Caki2 (cell line): Measurements from ENCODE around the gene SLF2. TPM values are rescaled to one million over a fixed set of nuclear protein-coding genes. Genes with fewer than 3 reads are reported as not detected.
A peak's percentile ranks its signal among the peaks of the same experiment; 100 is the strongest.

Experiments
- DNase-seq: peaks from one replicate; pipeline ENCODE4 v3.0.0-alpha.2; 2015; ENCODE audit warnings: low read depth
- in situ Hi-C: cut with HindIII; loops from 2 replicates; pipeline ENCODE4 v1.10.0; 2016; ENCODE audit warnings: low sequenced_read_pairs, low pct_unique_long_range_greater_than_20kb, mixed read lengths
- total RNA-seq: library from RNA; depleted of rRNA; stranded (reverse); fragments of >200 nt; shearing (Covaris generic); gene quantifications from 2 replicates; pipeline ENCODE4 v1.2.3, GENCODE V29; 2014; ENCODE audit warnings: low replicate concordance

The SLF2 gene
- total RNA-seq, 1 experiment from 2014 or later = 8.9 TPM

DNA sequence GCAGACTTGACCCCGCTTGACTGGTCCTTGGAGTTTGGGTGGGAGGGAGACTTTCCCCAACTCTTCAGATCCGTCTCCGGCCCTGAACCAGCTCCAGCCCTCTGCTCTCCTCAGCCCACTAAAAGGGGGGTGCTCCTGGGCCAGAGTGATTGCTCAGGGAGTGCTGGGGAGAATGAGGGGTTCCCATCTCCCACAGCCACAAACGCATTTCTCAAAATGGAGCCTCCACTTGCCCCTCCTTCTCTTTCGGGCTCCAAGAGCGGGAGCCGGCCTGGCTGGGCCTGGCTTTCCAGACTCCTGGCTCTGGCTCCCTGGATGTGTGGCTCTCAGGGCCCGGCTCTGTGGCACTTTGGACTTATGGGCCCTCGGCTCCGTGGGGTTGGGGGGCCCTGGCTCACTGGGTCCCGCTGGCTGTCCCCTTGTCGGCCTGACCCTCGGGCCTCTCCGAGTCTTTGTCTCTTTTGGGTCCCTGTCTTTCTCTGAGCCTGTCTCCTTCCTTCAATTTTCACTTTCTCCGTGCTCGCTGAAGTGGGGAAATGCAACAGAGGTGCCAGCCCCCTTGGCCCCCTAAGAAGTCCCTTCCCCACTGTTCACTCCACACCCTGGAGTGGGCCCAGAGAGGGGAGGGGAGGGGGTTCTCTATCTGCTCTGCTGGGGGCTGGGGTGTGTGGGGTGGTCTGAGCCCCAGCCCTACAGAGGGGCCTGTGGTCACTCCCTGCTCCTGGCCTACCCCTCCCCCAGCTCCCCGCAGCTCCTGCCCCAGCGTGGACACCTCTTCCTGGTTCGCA is 87.6 kb downstream of the SLF2 start:
- DNase-seq = peak; percentile 33
- in situ Hi-C loops = no loop called here

DNA sequence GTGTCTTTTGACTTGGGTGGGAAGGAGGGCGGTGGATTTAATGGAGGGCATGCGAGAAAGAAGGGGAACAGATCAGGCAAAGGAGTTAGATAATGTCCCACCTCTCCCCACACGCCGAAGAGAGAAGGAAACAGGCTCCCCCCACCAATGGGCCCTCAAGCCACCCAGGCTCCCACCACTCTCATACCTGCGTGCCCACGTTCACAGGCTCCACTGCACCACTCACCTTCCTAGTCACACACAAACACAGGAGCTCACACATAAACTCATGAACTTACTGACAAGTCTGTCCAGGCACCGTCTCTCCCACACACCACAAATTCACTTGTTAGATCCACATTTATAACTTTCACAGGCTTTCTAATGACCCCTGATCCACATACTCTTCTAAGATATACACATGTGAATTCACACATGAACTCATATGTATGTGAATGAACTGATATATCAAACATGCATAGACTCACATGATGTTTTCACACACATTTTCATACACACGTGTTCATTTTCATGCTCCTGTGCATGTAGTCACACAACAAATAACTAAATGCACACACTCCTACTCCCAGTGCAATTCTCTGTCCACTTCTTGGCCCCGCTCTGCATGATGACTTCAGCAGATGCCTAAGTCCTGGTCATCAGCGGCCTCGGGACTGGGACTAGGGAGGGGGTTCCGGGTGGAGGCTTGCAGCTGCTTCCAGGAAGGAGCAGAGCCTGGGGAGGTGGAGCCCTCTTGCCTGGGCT is 88.3 kb downstream of the SLF2 start:
- DNase-seq = peak; percentile 43

DNA sequence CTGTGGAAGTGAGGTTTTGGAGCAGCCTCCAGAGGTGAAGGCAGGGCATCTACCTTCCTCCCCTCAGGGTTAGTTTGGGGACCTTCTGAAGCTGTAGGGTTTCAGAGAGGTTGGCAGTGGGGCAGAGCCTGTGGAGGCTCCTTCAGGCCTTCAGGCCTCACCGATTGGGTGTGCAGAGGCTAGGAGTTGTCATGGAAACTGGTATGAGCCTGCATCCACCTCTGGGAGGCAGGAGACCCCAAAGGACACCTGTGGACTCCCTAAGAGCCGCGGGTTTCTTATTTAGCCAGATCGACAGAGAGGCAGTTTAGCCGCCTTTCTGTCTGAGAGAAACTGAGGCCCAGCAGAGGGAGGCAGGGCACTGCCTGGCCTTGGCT is 88.9 kb downstream of the SLF2 start:
- DNase-seq = no peak
- in situ Hi-C loops = no loop called here

More for the DNA sequence above, 88.3 kb downstream of the SLF2 start:
- in situ Hi-C loops = no loop called here

DNA sequence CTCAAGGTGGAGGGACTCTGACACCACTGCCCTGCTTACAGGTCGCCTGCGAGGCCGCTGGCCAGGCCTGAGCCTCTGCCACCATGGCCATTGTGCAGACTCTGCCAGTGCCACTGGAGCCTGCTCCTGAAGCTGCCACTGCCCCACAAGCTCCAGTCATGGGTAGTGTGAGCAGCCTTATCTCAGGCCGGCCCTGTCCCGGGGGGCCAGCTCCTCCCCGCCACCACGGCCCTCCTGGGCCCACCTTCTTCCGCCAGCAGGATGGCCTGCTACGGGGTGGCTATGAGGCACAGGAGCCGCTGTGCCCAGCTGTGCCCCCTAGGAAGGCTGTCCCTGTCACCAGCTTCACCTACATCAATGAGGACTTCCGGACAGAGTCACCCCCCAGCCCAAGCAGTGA is 89.7 kb downstream of the SLF2 start:
- in situ Hi-C loops = no loop called here
- DNase-seq = no peak

DNA sequence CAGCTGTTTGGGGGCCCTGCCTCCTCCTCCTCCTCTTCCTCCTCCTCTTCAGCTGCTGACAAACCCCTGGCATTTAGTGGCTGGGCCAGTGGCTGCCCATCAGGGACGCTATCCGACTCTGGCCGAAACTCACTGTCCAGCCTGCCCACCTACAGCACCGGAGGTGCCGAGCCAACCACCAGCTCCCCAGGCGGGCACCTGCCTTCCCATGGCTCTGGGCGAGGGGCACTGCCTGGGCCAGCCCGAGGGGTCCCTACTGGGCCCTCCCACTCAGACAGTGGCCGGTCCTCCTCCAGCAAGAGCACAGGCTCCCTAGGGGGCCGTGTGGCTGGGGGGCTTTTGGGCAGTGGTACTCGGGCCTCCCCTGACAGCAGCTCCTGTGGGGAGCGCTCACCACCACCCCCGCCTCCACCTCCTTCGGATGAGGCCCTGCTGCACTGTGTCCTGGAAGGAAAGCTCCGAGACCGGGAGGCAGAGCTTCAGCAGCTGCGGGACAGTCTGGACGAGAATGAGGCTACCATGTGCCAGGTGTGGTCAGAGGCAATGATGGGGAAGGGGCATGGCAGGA is 91.0 kb downstream of the SLF2 start:
- DNase-seq = no peak
- in situ Hi-C loops = no loop called here

DNA sequence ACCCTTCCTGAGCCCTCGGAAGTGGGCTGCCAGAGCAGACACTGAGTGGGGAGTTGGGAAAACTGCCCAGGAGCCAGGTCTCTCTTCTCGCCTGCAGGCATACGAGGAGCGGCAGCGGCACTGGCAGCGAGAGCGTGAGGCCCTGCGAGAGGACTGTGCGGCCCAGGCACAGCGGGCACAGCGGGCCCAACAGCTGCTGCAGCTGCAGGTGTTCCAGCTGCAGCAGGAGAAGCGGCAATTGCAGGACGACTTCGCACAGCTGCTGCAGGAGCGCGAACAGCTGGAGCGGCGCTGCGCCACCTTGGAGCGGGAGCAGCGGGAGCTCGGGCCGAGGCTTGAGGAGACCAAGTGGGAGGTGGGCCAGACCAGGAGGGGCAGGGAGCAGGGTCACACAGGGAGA is 92.6 kb downstream of the SLF2 start:
- no peak for DNase-seq
- in situ Hi-C loops = no loop called here

DNA sequence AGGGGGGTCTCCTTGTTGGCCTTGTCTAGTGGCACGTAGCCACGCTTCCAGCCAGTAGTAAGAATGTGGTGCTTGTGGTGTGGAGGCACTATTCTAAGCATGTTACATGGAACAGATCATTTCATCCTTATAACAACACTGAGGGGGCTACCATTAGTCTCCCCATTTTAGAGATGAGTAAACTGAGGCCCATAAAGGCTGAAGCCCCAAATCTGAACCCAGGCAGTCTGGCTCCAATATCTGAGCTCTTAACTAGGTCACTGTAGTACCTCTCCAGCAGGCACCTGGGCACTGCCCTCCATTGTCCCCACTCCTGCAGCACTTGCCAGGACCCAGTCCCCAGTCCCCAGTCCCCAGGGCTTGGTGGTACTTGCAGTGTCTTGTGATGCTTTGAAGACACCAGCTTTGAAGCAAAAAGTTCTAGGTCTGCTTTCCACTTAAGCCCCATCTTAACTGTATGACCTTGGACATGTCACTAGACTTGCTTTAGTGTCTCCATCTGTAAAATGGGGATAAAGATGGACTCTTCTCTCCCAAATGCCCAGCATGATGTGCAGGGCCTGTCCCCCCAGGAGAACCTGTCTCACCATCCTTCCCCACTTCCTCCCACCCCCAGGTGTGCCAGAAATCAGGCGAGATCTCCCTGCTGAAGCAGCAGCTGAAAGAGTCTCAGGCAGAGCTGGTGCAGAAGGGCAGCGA is 93.3 kb downstream of the SLF2 start:
- DNase-seq = no peak
- in situ Hi-C loops = no loop called here

DNA sequence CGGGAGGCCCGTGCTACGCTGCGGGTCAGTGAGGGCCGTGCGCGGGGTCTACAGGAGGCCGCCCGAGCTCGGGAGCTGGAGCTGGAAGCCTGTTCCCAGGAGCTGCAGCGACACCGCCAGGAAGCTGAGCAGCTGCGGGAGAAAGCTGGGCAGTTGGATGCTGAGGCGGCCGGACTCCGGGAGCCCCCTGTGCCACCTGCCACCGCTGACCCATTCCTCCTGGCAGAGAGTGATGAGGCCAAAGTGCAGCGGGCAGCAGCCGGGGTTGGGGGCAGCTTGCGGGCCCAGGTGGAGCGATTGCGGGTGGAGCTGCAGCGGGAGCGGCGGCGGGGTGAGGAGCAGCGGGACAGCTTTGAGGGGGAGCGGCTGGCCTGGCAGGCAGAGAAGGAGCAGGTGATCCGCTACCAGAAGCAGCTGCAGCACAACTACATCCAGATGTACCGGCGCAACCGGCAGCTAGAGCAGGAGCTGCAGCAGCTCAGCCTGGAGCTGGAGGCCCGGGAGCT is 93.9 kb downstream of the SLF2 start:
- in situ Hi-C loops = no loop called here
- no peak for DNase-seq

DNA sequence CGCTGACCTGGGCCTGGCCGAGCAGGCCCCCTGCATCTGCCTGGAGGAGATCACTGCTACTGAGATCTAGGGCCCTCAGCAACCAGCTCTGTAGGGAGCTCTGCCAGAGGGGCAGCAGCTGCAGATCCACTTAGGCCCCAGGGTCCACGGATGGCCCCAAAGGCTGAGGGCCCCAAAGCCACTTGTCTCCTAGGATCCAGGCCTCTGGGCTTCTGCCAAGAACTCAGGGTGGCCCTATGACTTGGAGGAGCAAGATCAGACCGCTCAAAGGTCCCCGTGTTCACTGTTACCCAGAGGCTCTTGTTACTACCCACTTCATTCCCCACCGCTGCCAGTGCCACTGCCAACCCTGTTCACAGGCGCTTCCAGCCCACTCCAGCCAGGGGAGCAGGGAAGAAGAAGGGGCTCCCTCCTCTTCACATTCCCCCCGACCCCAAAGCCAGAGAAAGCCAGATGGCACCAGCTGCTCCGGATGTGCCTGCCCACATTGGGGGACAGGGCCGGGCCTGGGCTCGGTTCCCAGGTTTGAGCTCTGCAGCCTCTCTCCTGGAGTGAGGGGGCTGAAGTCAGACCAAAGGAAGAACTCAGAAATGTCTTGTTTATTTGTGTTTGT is 94.4 kb downstream of the SLF2 start:
- in situ Hi-C loops = no loop called here
- DNase-seq = no peak

DNA sequence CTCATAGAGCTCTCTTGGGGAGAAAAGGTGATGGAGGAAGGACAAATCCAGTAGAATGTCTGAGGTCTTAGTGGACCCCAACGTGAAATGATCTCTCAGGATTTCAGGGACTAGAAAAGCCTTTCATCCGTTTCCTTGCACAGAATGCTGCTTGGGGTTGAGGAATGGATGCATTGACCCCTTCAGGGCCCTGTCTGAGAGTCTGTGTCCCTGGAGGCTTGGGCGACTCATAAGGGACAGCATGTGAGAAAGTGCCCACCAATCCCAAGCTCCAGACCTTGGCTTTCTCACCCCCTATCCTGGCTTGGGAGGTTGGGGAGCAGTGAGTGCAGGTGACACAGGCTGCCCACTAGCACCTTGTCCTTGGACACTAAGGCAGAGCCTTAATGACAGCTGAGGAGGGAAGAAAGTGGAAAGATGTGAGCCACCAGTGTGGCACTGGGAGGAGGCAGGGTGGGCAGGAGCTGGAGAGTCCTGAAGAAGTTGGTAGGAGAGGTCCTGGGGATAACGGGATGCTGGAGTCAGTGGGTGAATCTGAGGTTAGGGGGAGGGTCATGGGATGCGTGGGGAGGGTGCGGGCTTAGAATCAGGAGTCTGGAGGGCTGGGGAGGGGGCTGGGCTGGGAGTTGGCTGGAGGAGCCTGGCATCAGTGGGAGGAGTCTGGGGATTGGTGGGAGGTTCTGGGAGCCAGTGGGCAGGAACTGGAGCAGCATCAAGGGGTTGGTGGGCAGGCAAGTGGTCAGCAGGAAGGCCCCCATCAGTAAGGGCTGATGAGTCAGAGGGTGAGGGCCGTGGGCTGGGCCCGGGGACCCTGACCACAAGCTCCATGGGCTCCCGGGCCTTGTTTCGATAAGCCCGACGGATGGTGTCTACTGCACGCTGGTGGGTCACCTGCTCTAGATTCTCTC is 95.4 kb downstream of the SLF2 start:
- no peak for DNase-seq

DNA sequence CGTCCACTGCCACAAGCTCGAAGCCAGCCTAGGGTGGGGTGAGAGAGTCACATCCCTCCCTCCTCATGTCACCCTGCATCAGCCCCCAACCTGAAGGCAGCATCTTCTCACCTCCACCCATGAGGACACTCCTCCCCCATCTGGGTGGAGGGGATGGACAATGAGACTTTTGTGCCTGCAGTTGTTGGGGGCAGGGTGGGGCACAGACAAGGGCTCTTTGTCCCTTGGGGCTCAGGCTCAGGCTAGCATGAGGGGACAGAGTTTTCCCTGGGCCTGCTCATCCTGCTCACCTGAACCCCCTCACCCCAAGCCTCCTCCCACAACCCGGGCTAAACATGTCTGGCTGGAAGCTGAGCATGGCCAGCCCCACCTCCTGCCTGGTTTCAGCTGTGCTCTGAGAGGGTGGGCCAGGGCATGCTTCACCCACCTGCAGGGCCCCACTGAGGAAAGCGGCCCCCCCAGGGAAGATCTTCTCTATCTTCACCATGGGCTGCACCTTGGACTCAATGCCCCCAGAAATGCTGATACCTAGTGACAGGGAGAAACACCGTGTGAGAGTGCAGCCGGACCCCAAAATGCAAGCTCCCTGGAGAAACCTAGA is 96.2 kb downstream of the SLF2 start:
- in situ Hi-C loops = no loop called here

More for the DNA sequence above, 95.4 kb downstream of the SLF2 start:
- in situ Hi-C loops = no loop called here

DNA sequence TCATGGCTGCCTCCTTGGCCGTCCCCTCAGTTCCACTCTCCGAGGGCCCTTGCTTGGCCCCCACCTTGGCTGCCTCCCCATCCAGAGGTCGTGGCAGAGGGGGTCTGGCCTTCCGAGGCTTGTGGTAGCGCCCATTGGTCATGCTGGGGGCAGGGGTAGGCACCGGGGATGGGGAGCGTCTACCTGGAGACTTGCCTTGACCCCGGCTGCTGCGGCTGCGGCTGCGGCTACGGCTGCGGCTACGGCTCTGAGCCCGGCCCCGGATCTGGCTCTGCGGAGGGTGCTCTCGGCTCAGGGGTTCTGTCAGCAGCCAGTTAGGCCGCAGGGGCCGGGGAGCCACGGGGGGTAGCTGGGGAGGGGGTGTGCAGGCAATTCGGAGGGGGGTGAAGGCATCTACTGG is 97.6 kb downstream of the SLF2 start:
- in situ Hi-C loops = no loop called here
- DNase-seq = no peak

More for the DNA sequence above, 96.2 kb downstream of the SLF2 start:
- no peak for DNase-seq

DNA sequence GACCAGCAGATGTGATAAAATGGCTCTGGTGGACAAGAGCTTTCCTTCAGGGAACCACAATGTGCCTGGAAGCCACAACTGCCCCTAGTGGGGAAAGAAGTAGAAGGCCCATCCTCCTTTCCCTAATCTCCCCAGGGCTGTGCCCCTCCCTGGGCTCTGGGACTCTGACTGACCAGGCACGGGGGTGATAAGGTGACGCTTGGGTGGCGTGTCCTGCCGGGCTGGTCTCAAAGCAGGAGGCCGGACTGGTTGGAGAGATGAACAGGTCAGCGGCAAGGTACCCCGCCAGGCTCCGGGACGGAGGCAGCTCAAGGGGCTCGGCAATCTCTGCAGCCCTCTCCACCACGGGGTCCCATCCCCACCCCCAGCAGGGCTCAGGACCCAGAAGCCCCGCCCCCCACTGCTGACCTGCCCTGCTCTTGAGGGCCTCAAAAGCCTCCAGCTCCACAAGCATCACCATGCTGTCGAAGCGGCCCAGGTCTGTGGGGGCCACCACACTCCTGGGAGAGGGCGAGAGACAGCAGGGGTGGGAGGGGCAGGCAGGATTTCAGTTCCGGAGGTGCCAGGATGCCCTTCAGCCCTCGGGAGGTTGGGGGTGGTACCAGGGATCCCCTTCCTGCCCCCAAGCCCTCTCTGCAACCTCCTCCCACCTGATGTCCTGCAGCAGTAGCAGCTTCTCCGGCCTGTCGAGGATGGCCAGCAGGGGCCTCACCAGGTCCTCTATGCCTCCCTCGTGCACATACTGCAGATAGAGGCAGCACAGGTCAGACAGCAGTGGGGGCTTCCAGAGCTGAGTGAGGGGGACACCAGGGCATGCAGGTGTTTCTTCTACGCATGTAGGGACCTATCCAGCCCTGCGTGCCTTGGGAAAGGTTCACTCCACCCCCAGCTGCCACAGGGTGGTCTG is 99.0 kb downstream of the SLF2 start:
- no peak for DNase-seq
- in situ Hi-C loops = no loop called here

DNA sequence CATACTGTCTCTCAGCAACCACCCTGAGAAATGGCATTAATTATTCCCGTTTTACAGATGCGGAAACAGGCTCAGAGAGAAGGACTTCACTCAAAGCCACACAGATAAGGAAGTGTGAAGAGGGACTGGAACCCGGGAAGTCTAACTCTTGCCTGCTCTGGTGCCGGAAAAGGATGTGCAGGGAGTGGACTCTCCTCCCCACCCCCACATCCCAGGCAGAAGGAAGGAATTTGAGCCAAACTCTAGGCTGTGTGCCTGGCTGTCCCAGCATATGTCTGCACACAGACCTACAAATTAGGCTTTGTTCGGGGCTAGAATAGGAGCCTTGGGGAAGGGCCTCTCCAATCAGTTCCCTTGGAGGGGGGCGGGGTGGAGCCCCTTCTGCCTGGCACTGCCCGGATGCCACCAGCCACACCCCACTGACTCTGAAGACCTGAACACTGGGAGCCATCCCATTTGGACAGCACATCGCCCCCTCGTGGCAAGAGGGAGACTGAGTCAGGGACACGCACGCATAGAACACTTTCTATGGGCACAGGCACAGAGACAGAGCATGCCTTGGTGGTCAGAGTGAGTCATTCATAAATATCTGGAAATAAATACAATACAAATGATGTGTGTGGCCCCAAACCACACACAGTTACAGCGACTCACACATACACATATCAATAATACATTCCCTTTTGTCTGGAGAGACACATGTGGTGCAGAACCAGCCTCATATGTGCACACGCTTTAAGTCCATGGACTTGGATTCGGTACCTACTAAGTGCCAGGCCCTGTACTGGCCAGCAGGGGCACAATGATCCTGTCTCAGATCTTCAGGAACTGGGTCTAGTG is 100.0 kb downstream of the SLF2 start:
- in situ Hi-C loops = no loop called here
- peak; percentile 89 for DNase-seq

DNA sequence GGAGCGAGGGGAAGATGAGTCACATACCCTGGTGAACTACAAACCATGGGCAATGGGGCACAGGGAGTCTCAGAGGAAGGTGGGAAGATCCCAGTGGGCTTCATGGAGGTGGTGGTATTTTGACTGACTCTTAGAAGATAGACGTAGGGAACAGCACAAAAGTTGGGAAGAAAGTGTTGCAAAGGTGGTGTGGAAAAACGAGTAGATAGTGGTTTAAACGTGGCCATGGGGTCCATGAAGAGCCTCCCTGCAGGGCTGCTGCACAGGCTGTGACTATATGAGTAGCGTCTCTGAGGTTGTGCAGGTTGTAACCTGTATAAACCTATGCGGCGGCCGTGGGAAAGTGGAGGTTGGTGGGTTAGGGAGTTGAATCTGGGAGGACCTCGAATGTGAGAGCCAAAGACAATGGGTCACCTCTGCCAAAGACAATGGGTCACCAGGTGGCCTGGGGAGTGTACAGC is 100.6 kb downstream of the SLF2 start:
- in situ Hi-C loops = no loop called here
- no peak for DNase-seq
